ENCODE data around the gene WWOX. TPM values are rescaled to one million over a fixed set of nuclear protein-coding genes. Genes with fewer than 3 reads are reported as not detected.

The WWOX gene
- total and polyA plus RNA-seq, 2 of the 4 experiments (the other 2 are of a cell fraction): 2.7 to 5.4 TPM

DNA sequence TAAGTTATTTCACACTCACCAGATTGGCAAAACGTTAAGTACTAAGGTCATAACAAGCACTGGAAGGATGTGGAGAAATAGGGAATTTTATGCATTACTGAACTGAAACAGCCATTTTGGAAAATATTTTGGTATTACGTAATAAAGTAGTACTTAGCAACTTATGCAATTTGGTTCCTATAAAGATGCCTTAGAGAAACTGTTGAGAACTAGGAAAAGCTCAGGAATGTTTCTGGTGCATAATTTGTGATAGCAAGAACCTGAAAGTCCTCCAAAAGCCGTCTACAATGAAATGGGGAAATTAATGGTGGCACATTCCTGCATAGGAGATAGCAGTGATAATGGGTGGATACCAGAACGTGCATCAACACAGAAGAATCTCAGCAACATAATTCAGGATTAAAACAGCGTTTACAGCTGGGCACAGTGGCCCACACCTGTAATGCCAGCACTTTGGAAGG lies 472.5 kb downstream of the WWOX start:
- DNase-seq: no peak
- in situ Hi-C loops (cut with MboI; ENCODE audit: low sequenced_read_pairs): no loop called here
- H3K27me3 ChIP-seq (ENCODE audit: control insufficient read depth, insufficient read depth, low read length): no peaks in the 10 kb centered on the region
- no peak overlapping the region for H3K4me3 ChIP-seq (ENCODE audit: insufficient read depth, low read depth, low read length)
- no peak overlapping the region for H3K4ac ChIP-seq (ENCODE audit: low read depth, low read length)
- H4K8ac ChIP-seq (ENCODE audit: low read depth in 2 of 2, low read length in 2 of 2): no peak overlapping the region
- H3K4me2 ChIP-seq (ENCODE audit: low read depth, low read length): no peak overlapping the region
- H3K23ac ChIP-seq (ENCODE audit: low read depth, low read length): no peak overlapping the region
- no peak overlapping the region for H3K9ac ChIP-seq (ENCODE audit: low read depth, low read length)
- 83% methylated on average over 1 of the region's 5 CpGs; no CpG with 5 or more reads in 1 of the 2 experiments for WGBS, 2 experiments (ENCODE audit: extremely low coverage in 2 of 2, insufficient read length in 1 of 2)
- H3K18ac ChIP-seq (ENCODE audit: low read depth, low read length): no peak overlapping the region
- H2BK5ac ChIP-seq (ENCODE audit: low read depth, low read length, poor library complexity, severe bottlenecking): no peak overlapping the region
- no peak overlapping the region for H2AFZ ChIP-seq (replicated peaks; ENCODE audit: low read length, poor library complexity)
- H2BK20ac ChIP-seq (ENCODE audit: low read depth, low read length): no peak overlapping the region
- TF ChIP-seq CEBPB (IDR thresholded peaks at IDR 0.05; ENCODE audit: low read depth, low read length) (peak; percentile 66), SMC3 (IDR thresholded peaks at IDR 0.05; ENCODE audit: low read depth, low read length) (no peak), ELK1 (IDR thresholded peaks at IDR 0.05; ENCODE audit: borderline replicate concordance, low read depth, low read length) (no peak)
- TF ChIP-seq, protein P1, sequence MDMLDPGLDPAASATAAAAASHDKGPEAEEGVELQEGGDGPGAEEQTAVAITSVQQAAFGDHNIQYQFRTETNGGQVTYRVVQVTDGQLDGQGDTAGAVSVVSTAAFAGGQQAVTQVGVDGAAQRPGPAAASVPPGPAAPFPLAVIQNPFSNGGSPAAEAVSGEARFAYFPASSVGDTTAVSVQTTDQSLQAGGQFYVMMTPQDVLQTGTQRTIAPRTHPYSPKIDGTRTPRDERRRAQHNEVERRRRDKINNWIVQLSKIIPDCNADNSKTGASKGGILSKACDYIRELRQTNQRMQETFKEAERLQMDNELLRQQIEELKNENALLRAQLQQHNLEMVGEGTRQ (IDR thresholded peaks at IDR 0.05; ENCODE audit: low read depth, low read length): no peak
- H2BK120ac ChIP-seq (ENCODE audit: low read depth, low read length): no peak overlapping the region
- H3K14ac ChIP-seq (replicated peaks; ENCODE audit: low read depth, low read length): no peak overlapping the region
- H3K4me1 ChIP-seq (ENCODE audit: control insufficient read depth, insufficient read depth, low read length): no peaks in the 10 kb centered on the region
- H2AK9ac ChIP-seq (replicated peaks; ENCODE audit: low read depth, low read length, poor library complexity): no peak overlapping the region
- H3K36me3 ChIP-seq (ENCODE audit: control insufficient read depth, insufficient read depth, low read length): no peaks in the 10 kb centered on the region
- ChIA-PET CTCF (no interaction called here), POLR2A (ENCODE audit: unreplicated experiment) (no interaction called here)
- no peaks in the 10 kb centered on the region for H4K20me1 ChIP-seq (ENCODE audit: insufficient read depth, low read length)
- BruUV-seq (replicated peaks): no TSS peak
- ATAC-seq (ENCODE audit: low read depth): no peak
- dilution Hi-C loops (cut with HindIII; ENCODE audit: low sequenced_read_pairs, unreplicated experiment): no loop called here
- no peak overlapping the region for H4K91ac ChIP-seq (ENCODE audit: insufficient read depth, low read depth, low read length)
- H3K9me3 ChIP-seq (ENCODE audit: control insufficient read depth, insufficient read depth, low read length): peaks cover 15% of the 10 kb centered on the region
- H2BK15ac ChIP-seq (ENCODE audit: low read depth, low read length): no peak overlapping the region
- intact Hi-C loops (cut with micrococcal nuclease): no loop called here
- H3K27ac ChIP-seq (ENCODE audit: insufficient read depth, low read length): no peak overlapping the region
- H4K5ac ChIP-seq (ENCODE audit: low read depth, low read length): no peak overlapping the region
- H2AK5ac ChIP-seq (ENCODE audit: low read depth, low read length): no peak overlapping the region
- no peaks in the 10 kb centered on the region for H3K9me1 ChIP-seq (ENCODE audit: insufficient read depth, low read length)
- H3K56ac ChIP-seq (ENCODE audit: extremely low read depth, insufficient read depth, low read length): no peak overlapping the region
- no peaks in the 10 kb centered on the region for H3K79me1 ChIP-seq (ENCODE audit: low read depth in 1 of 2, low read length in 2 of 2)
